Brain microvascular endothelial cell (primary cell): ENCODE results near the gene CMKLR1.

Experiments
- DNase-seq: peaks from one replicate; pipeline ENCODE4 v3.0.0-alpha.2; 2020
- H3K27ac ChIP-seq: fragments of 250-450 bp; sonication (Bioruptor Pico); 2 replicates; pipeline ENCODE4 v1.5.1; 2020; ENCODE audit warnings: mild to moderate bottlenecking, moderate library complexity
- H3K27me3 ChIP-seq: fragments of 250-450 bp; sonication (Bioruptor Pico); replicated peaks from 2 replicates; pipeline ENCODE4 v1.5.1; 2020; ENCODE audit warnings: mild to moderate bottlenecking
- H3K36me3 ChIP-seq: fragments of 250-450 bp; sonication (Bioruptor Pico); replicated peaks from 2 replicates; pipeline ENCODE4 v1.5.1; 2020; ENCODE audit warnings: mild to moderate bottlenecking
- H3K4me3 ChIP-seq: 2 replicates; pipeline ENCODE4 v1.5.1; 2011; ENCODE audit warnings: low read depth, mild to moderate bottlenecking, control low read depth, low read length, moderate library complexity
- in situ Hi-C: cut with HindIII; loops from 2 replicates; pipeline ENCODE4 v1.10.0; 2017; ENCODE audit warnings: low sequenced_read_pairs, low pct_ligation_motif_present
- TF ChIP-seq, protein P1 (sequence below): IDR thresholded peaks from 2 replicates; pipeline ENCODE4 v1.5.1; 2011; ENCODE audit warnings: low read depth, mild to moderate bottlenecking, moderate library complexity, low read length, control low read depth, inconsistent platforms; ENCODE audit errors: missing control alignments

The CMKLR1 gene

DNA sequence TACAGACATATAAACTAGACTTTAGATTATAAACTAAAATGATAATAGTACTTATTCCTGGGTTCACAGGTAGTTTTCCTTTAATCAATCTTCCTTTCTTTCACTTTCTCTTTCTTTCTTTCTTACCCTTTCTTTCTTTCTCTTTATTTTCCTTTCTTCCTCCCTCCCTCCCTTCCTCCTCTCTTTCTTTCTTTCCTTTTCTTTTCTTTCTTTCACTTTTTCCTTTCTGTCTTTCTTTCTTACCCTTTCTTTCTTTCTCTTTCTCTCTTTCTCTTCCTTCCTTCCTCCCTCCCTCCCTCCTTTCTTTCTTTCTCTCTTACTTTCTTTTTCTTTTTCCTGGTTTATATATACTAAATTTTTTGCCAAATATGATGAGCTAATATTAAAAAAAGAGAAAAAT lies 61.5 kb downstream of the CMKLR1 start:
- Histone ChIP-seq H3K36me3 (no peaks in the 10 kb centered on the region), H3K27me3 (no peaks in the 10 kb centered on the region), H3K27ac (no peak overlapping the region), H3K4me3 (no peak overlapping the region)
- in situ Hi-C loops = no loop called here
- DNase-seq = no peak
- TF ChIP-seq, protein P1, sequence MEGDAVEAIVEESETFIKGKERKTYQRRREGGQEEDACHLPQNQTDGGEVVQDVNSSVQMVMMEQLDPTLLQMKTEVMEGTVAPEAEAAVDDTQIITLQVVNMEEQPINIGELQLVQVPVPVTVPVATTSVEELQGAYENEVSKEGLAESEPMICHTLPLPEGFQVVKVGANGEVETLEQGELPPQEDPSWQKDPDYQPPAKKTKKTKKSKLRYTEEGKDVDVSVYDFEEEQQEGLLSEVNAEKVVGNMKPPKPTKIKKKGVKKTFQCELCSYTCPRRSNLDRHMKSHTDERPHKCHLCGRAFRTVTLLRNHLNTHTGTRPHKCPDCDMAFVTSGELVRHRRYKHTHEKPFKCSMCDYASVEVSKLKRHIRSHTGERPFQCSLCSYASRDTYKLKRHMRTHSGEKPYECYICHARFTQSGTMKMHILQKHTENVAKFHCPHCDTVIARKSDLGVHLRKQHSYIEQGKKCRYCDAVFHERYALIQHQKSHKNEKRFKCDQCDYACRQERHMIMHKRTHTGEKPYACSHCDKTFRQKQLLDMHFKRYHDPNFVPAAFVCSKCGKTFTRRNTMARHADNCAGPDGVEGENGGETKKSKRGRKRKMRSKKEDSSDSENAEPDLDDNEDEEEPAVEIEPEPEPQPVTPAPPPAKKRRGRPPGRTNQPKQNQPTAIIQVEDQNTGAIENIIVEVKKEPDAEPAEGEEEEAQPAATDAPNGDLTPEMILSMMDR = no peak

DNA sequence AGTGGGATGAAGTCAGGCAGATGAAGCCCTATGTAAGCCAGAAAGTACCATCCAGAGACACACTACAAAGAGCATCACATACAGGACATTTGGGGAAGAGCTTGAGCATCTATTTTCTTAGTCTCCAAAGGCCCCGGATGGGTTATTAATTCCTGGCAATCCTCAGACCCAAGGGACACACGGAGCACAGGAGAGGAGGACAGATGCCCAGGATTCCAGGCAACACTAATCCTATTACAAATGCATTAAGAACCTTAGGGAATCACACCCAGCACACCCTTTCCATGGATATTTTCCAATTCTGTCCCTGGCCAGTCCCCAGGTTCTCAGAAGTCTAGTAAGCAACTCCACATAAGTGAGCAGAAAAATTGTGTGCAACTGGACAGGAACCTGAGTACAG lies 65.9 kb downstream of the CMKLR1 start:
- in situ Hi-C loops = no loop called here
- Histone ChIP-seq H3K4me3 (no peak overlapping the region), H3K36me3 (no peaks in the 10 kb centered on the region), H3K27ac (no peak overlapping the region), H3K27me3 (no peaks in the 10 kb centered on the region)
- TF ChIP-seq, protein P1 = no peak
- no peak for DNase-seq

DNA sequence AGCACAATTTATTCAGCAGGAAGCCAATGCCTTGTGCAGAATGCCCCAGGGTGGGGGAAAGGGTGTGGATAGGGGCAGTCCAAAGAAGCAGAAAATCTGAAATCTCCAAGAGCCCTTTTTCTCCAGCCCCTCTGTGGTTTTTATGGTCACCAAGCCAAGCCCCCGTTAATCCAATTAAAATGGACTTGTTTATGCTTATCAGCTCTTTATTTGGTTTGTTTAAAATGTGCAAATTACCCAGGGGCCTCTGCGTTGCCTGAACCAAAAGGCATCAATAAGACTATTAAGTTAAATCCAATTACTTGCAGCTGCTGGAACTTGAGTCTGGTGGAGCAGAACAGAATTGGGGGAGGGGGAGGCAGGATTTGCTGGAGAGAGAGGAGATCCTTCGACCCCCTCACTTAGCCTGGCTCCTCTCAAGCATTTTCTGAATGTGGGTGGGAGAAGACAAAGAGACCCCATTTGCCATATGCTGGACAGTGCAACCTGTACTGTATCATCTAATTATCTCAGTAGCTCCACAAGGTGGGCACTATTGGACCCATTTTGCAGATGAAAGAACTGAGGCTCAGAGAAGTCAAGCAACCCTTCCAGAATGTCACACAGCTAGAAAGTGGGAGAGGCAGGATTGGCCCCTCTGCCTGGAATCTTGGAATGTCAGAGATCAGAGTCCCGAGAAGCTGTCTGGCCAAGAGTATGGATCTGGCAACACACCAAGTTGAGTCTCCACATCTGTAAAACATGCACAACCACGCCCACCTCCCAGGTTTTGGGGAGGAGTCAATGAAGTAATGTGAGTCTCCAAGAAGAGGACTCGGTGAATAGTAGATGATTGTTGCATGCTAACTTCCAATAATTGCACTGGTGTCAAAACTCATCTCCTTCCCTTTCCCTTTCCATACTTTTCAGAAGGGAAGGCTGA lies 66.9 kb downstream of the CMKLR1 start:
- no peak overlapping the region for H3K4me3 ChIP-seq
- TF ChIP-seq, protein P1 = no peak
- H3K27ac ChIP-seq = no peak overlapping the region
- DNase-seq = no peak
- in situ Hi-C loops = no loop called here
- H3K27me3 ChIP-seq = no peaks in the 10 kb centered on the region
- no peaks in the 10 kb centered on the region for H3K36me3 ChIP-seq

DNA sequence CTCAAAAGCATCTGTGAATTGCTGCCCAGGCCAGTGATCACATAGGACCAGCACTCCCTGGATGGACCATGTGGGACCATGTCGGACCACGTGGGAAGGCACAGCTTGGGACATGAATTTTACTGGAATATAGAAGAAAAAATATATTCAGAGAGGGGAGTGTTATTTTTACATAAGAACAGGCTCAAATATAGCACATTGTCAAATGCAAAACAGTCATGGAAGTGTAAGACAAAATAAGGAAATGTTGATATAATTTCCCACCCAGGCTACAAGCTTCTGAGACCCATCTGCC lies 68.3 kb downstream of the CMKLR1 start:
- H3K36me3 ChIP-seq = no peaks in the 10 kb centered on the region
- in situ Hi-C loops = no loop called here
- DNase-seq = no peak
- H3K4me3 ChIP-seq = no peak overlapping the region
- no peak overlapping the region for H3K27ac ChIP-seq
- no peaks in the 10 kb centered on the region for H3K27me3 ChIP-seq
- TF ChIP-seq, protein P1 = no peak

DNA sequence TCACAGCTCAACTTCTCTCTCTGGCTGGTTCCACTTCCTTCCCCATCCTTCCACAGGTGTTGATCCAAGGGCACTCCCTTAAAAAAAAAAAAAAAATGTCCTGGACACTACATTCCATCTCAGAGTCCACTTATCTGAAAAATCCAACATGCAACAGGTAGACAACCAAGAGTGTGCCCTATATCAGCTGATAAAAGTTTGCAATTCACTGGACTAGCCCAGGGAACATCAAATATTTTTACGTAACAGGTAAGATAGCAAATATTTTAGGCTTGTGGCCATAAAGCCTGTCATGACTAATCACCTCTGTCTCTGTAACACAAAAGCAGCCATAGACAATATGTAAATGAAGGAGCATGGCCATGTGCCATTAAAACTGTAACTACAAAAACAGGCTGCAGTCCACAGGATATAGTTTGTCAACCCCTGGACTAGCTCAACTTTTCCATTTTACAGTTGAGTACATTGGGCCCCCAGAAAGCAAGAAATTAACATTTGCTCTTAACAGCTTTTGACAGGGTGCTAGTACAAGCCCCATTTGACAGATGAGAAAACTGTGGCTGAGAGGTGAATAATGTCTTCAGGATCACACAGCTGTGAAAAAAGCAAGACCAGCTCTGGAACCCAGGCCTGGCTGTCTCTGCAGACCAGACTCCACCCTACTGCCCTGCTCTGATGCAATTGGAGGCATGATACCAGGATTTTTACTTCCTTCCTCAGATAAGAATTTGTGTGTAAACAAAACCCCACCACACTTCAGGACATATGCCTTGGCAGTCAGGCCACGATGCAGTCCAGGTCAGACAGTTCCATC lies 68.9 kb downstream of the CMKLR1 start:
- no peak for DNase-seq
- in situ Hi-C loops = no loop called here
- Histone ChIP-seq H3K36me3 (no peaks in the 10 kb centered on the region), H3K4me3 (no peak overlapping the region), H3K27me3 (no peaks in the 10 kb centered on the region), H3K27ac (no peak overlapping the region)
- TF ChIP-seq, protein P1 = no peak
